GM21390 (cell line): ENCODE measurements around the gene WDCP.
"Not testable (repeated sequence)": the region's sequence is repeated elsewhere in the genome, so short reads cannot be mapped to it uniquely, and the experiment has no call there.

Source experiments
- ATAC-seq: cut with Tn5 transposase; IDR thresholded peaks from one replicate; pipeline ENCODE4 v1.9.1; 2021; ENCODE audit not compliant: unreplicated experiment

Gene WDCP

DNA sequence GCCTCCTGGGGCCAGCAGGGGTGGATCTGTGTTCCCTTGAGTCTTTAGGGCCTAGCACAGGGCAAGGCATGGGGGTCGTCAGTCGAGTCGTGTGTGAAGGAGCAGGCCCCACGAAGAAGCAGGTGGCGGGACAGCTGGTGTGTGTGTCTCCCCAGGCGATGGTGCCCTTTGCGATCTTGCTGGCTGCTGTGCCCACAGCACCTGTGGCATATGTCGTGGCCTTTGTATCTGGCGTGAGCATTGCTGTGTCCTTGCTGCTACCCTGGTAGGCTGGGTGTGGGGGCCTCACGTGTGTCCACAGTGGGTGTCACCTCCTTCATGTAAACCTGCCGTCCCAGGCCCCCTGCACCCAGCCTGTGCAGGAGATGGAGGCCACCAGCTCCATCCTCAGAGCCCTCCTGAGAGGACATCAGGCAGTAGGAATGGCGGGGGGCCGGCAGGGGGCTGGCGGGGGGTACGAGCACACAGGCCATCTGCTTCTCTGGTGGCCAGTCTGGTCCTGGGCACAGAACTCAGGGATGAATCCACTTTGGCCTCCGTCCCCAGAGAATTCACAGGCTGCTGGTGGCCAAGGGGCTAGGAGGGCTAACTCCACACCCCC, 24.1 kb downstream of the WDCP start:
- no peak for ATAC-seq

DNA sequence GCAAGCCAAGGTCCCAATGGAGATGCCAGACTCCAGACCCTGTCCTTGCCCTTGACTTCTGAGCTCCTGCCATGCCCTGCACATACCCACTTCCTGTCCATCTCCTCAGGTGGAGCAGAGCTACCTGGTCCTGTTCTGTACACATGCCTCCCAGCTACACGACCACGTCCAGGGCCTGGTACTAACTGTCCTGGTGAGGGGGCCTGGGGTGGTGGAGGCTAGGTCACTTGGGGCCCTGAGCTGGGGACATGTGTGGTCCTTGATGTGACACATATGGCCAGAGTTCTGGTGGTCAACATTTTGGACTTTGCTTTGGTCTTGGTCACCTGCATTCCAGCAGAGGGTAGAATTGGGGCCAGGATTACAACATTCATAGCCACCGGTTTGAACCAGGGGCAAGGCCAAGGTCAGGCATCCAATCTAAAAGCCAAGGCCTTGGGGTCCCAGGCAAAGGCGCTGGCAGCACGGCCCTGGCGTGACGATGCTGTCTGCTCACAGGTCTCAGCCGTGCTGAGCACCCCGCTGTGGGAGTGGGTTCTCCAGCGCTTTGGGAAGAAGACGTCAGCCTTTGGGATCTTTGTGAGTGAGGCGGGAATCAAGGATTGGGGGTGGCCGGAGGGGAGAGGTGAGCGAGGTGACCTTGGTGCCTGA, 24.7 kb downstream of the WDCP start:
- ATAC-seq, result no peak

DNA sequence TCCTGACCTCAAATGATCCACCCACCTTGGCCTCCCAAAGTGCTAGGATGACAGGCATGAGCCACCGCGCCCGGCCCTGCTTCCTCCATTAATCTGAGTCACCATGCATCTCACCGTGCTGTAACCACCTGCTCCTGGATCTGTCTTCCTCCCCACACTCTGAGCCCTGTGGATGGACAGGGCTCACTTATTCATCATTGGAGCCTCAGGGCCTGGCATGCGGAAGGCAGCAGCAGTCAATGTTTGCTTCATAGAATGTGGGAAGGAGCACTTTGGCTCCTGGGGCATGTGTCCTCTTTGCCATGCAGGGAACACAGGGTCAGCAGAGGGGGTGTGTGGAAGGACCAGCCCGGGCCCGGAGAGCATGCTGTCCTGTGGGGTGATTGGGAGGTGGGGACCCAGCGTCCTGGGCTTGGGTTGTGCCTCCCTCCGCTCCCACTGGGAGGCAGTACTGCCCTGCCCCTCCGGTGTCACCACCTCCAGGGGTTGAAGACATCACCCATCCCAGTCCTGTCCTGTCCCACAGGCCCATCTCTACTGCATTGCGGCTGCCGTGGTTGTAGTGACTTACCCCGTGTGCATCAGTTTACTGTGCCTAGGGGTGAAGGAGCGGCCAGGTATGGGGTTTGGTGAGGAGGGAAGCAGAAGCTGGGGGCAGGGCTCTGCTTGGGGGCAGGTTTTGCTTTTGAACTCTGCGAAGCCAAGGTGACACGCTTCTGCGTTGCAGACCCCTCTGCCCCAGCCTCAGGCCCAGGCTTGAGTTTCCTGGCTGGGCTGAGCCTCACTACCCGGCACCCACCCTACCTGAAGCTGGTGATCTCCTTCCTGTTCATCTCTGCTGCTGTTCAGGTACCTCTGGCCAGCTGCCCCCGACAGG, 25.8 kb downstream of the WDCP start:
- no peak for ATAC-seq

DNA sequence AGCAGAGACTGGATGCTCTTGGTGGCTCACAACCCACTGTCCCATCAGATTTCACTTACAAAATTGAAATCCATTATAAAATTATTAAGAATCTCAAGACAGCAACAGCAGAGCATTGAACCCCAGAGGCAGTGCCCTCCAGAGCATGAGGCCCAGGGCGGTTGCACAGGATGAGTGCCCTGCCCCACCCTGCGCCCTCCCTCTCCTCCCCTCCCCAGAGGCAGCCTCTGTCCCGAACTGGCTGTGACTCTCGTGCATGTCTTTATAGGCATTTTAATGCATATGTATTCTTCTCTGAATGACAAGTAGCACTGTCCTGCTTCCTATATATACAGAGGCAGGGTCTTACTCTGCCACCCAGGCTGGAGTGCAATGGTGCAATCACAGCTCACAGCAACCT, 26.9 kb downstream of the WDCP start:
- no peak for ATAC-seq

DNA sequence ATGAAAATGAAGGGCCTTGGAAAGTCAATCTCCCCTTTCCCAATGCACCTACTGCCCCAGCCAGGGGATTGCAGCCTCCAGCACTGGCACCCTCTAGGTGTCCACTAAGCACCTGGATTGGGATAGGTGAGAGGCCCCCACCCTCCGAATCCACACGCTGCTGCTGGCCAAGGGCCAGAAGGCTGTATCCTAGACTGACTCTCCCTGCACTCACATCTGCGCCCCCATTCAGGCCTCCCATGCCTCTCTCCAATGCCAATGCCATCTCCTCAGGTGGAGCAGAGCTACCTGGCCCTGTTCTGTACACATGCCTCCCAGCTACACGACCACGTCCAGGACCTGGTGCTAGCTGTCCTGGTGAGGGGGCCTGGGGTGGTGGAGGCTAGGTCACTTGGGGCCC, 27.5 kb downstream of the WDCP start:
- no peak for ATAC-seq

DNA sequence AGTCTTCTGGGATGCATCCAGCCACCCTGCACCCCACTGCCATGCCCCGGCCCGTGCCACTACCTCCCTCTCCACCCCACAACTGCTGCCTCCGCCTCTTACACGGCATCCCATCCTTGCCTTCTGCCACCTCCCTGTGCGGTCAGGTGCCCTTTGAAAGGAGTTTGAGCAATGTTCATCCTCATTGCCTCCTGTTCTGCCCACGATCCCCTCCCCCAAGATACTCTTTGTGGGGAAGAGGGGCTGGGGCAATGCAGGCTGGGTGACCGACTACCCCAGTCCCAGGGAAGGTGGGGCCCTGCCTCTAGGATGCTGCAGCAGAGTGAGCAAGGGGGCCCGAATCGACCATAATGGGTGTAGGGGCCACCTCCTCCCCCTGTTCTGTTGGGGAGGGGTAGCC, 28.9 kb downstream of the WDCP start:
- no peak for ATAC-seq

DNA sequence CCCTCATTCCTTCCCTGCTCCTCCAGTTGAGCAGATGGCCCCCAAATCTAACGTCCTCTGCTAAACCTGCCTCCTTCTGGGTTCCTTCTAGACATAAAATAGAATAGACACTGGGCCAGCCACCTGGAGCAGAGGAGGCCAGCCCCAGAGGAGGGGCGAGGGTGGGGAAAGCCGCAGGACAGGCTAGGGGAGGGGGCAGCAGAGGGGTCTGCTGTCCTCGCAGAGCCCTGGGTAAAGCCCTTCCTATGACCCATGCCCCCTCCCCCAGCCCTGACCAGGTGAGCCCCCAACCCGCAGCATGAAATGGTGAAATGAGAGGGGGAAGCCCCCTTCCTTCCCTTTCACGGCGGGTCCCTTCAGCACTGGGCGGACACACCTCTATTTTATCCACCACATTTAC, 29.5 kb downstream of the WDCP start:
- ATAC-seq, result no peak

DNA sequence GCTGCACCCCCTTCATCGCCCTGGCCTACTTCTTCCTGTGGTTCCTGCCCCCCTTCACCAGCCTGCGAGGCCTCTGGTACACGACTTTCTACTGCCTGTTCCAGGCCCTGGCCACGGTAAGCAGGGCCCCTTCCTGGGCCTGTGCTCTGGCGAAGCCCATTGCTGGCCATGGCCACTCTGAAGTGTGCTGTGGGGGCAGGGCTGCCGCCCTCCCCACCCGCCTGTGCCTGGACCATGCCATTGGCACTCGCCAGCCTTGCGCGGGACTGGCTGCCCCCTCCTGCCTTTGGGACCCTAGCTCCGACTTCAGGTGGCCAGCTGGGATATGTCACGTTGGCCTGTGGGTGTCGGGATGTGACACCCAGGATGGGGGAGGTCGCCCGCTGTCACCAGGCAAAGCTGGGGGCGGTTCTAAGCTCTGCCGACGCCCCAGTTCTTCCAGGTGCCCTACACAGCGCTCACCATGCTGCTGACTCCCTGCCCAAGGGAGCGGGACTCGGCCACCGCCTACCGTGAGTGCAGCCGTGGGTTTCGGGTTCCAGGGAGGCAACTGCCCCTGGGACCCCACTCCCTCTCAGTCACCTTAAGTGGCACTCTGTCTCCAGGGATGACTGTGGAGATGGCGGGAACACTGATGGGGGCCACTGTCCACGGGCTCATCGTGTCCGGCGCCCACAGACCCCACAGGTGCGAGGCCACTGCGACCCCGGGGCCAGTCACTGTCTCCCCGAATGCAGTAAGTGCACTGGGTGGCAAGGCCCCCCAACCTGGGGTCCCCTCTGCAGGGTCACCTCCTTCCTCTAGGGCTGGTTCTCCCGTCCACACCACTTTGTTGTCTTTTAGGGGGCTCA, 30.1 kb downstream of the WDCP start:
- no peak for ATAC-seq

DNA sequence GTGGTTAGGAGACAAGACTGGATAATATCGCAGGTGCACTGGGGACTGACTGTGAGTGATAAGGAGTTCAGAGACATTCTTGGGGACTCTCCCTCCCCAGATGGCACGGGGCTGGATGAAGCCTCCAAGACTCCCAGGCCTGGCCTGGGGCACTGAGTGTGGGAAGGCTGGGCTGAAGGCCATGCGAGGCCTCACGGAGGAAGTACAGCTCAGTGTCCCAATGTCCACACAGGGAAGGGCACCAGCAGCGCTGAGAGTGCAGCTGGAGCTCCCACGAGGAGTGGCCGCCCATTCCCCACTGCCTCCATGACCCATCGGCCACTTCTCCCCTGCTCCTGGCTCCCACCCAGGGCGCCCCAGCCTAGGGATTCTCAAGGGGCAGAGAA, 30.8 kb downstream of the WDCP start:
- ATAC-seq, result no peak

DNA sequence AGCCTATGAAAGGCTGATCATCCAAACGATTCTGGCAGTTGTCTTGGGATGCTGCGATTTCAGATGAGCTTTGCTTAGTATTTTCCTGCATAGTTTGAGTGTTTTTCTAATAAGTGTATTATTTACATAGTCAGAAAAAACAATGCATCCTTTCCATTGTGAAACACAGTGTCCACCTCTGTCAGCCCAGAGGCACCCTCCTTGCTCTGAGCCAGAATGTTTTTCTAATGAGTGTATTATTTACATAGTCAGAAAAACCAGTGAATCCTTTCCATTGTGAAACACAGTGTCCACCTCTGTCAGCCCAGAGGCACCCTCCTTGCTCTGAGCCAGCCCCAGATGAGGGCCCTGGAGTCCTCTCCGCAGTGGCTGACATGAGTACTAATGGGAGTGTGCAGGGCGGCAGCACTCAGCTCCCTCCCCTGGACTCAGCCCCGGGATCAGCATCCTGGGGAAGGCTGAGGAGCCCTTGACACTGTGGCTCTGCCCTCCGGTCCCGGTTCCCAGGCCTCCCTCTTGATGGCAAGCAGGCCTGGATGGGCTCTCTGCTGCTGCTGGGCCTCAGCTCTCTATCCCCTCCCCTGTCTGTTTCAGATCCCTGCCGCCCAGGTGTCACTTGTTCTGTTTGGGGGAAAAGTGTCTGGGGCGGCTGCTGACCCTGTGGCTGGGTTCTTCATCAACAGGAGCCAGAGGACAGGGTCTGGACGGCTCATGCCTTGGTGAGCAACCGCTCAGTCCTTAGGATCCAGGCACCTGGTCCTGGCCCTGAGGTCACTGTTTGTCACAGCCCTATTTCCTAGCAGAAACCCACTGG, 31.4 kb downstream of the WDCP start:
- ATAC-seq, result no peak

DNA sequence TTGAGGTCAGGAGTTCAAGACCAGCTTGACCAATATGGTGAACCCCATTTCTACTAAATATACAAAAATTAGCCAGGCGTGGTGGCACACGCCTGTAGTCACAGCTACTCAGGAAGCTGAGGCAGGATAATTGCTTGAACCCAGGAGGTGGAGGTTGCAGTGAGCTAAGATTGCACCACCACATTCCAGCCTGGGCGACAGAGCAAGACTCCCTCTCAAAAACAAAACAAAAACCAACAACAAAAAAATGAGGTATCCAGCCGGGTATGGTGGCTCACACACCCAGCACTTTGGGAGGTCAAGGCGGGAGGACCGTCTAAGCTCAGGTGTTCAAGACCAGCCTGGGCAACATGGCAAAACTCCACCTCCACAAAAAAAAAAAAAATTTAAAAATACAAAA, 32.3 kb downstream of the WDCP start:
- not testable (repeated sequence) for ATAC-seq

DNA sequence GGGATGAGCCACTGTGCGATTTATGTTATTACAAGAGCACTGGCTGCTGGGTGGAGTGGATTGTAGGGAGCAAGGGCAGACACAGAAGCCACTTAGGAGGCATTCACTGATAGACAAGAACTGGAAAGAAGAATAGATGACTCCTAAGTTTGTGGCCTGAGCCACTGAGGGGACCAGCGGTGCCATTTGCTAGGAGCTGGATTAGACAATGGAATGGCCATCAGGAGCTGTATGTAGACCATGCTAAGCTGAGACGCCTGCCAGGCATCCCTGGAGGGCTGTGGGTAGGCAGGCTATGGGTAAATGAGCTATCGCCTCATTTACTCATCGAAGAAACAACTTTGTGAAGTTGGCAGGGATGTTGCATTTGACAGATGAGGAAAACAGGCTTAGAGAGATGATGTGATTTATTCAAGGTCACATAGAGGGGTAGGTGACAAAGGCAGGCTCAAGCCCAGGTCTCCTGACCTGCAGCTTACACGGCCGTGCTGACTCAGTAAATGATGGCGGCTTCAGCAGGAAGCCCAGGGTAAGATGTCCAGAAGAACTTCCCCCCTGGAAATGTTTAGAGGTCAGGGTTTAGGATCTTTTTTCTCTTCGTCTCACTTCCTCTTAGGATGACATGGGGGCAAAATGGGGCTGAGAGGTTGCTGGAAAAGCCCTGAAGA, 34.5 kb downstream of the WDCP start:
- no peak for ATAC-seq

DNA sequence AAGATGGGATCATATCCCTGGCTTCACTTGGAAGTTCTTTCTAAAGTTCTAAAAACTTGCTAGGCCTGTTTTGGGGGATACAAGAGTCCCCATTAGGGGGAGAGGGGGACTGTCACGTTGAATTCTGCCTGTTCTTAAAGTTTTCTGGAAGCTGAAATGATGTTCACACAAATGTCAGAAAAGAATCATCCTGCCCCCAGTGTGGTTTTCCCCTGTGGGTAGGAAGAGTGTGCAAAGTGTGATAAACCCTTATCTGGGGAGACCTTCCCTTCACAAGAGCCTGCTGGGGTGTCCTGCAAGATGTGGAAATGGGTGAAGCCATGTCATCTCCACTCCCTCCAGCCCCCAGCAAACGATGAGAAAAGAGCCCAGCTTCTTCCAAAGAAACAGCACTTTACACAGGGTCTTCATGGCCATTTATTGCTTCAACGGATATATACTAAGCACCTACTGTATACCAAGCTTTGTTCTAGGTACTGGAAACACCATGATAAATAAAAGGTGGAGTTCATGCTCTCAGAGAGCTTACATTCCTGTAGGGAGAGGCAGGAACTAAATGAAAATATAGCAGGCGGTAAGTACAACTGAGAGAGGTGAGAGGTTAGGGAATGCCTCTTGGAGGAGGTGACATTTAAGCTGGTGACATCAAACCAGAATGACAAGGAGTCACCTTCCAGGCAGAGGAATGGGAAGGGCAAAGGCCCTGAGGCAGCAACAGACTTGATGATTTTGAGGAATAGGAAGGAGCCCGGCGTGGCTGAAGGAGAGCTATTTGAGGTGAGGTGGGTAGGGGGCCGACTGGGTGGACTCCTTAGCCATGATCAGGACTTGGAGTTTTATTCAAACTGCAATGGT, 35.7 kb downstream of the WDCP start:
- no peak for ATAC-seq

DNA sequence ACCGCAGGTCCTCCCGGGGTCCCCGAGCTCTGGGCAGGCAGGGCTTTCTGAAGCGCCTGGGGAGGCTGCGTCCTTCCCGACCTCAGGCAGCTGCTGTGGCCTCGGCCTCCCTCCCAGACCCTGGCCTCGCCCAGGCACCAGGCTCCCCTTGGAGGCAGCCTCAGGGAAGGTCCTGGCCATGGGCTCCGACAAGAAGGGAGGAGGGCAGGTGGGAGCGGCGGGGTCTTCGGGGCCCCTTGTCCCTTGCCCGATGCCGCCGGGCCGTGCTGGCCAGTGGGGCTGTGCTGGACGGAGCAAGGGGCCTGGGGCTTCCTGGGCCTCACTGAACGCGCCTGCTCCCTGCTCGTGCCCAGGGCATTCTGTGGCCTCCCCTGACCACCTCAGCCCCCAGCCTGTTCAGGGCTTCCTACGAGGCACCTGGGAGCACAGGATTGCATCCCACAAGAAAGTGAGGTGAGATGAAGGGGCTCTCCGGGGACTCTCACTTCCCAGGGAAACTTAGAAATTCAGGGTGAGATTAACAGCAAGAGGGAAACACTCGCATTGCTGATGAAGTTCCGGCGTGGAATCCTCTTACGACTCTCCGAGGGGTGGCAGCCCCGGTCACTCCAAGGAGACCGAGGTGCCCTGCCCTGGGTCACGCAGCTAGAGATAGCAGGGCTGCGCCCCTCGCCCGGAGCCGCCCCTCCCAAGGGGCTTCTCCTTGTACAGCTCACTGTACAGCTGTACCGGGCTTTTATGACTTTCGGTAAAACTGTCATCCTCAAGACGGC, 36.5 kb downstream of the WDCP start:
- no peak for ATAC-seq

DNA sequence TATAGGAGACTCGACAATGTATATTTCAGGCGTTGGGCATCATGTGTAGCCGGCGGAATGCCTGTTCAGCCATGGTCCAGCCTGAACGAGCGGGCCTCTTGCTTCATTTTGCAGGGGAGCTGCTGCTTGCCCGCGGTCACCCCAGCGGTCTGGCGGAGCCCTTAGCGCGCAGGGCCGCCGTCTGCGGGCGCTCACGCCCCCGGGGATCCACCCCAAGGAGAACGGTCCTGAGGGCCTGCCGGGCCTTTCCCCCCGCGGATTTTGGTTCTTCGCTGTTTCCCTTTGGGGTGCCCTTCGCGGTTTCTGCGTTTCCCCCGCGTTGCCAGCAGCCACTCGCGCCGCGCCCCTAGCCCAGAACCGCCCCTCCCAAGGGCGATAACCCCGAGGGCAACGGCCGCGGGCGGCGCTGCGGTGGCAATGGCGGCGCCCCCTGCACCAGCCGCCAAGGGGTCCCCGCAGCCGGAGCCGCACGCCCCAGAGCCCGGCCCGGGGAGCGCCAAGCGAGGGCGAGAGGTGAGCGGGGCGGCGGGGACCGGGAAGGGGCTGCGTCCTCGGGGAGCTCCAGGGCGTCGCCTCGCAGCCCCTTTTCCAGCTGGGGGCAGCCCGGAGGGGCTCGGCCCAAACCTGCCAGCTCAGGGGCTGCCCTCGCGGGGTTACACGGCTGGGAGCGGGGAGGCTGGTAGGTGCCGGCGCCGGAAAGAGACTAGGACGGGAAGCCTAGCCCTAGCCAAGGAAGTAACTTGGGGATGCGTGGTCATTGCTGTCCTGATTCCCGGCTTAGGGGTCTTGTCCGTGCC, 37.3 kb downstream of the WDCP start, which contains the start of gene MFSD2B:
TSS of gene MFSD2B (plus strand) at position 406 of the 797 bp plus-strand sequence. CDS start at position 418, 12 bp downstream.
- ATAC-seq, result no peak

DNA sequence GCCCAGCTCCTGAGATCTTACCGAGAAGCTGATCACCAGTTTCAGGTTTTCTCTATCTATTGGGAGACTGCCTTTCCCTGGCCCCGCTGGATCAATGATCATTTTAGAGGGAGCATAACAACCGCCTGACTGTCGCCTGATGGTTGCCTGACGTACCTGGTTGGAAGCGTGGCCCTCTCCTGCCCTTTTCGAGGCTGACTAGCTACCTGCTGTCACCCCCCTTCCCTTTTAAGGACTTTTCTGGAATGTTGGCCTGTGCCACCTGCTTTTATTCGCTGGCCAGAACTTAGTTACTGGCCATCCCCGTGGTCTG, 37.9 kb downstream of the WDCP start:
- ATAC-seq, result no peak

DNA sequence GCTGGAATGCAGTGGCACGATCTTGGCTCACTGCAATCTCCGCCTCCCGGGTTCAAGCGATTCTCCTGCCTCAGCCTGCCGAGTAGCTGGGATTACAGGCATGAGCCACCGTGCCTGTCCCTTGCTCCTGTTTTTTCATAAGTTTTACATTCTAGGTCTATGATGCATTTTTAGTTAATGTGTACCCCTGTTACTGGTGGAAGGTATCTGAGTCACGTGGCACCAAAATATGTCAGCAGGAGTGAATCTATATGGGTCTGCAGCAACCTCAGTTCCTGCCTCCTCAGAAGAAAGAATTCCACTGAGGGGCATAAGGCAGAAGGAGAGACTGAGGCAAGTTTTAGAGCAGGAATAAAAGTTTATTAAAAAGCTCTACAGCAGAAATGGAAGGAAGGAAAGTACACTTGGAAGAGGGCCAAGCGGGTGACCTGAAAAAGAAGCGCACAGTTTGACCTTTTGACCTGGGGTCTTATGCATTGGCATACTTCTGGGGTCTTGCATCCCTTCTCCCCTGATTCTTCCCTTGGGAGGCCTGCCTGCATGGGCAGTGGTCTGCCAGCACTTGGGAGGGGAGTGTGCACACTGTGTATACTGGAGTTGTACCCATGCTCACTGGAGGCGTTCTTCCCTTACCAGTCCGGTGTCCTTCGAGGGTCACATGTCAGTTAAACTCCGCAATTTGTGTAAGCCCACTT, 38.4 kb downstream of the WDCP start:
- ATAC-seq, result no peak
